ENCODE measurements around the gene ADAMTSL3. TPM values are rescaled to one million over a fixed set of nuclear protein-coding genes. Genes with fewer than 3 reads are reported as not detected.

ADAMTSL3 gene
- total and polyA plus RNA-seq, 2 of the 8 experiments (the other 6 are each of a cell fraction or from before 2014, with no cell fraction given) = 0.35 to 1.4 TPM

GRCh38 chr15:83682476-83683088, 28.7 kb downstream of the ADAMTSL3 start:
- POLR2A ChIA-PET (ENCODE audit: partially characterized antibody) = no interaction called here
- H2AK5ac ChIP-seq (ENCODE audit: low read depth, low read length) = no peak overlapping the region
- WGBS, 2 experiments (ENCODE audit: extremely low coverage in 1 of 2, insufficient coverage in 1 of 2, insufficient read length in 1 of 2, insufficient replicate concordance in 2 of 2, low coverage in 1 of 2, low lambda C conversion rate in 2 of 2, missing lambda C conversion rate in 1 of 2) = 90% methylated on average over 3 of the region's 3 CpGs; no CpG with 5 or more reads in 1 of the 2 experiments
- no peak for TF ChIP-seq PHF8 (conservative IDR thresholded peaks at IDR 0.05; ENCODE audit: low read depth, low read length)
- TF ChIP-seq USF2 (IDR thresholded peaks at IDR 0.05; ENCODE audit: low read length) = no peak
- TF ChIP-seq RNF2 (IDR thresholded peaks at IDR 0.05; ENCODE audit: borderline replicate concordance, low read depth, low read length, missing control alignments, poor library complexity, severe bottlenecking) = no peak
- TF ChIP-seq RAD21 (IDR thresholded peaks at IDR 0.05 in 1 of 2, conservative IDR thresholded peaks at IDR 0.05 in 1 of 2; ENCODE audit: low read depth in 2 of 2, low read length in 2 of 2) = no peak
- TF ChIP-seq TEAD4 (IDR thresholded peaks at IDR 0.05; ENCODE audit: low read depth, low read length) = no peak
- no peak for TF ChIP-seq NRF1 (IDR thresholded peaks at IDR 0.05; ENCODE audit: low read depth, low read length)
- TF ChIP-seq CHD1 (IDR thresholded peaks at IDR 0.05; ENCODE audit: low read depth, low read length) = no peak
- TF ChIP-seq KDM5A (IDR thresholded peaks at IDR 0.05; ENCODE audit: low read length) = no peak
- TF ChIP-seq SAP30 (IDR thresholded peaks at IDR 0.05; ENCODE audit: insufficient read depth, insufficient replicate concordance, low read length) = no peak
- no peak for TF ChIP-seq CTBP2 (IDR thresholded peaks at IDR 0.05; ENCODE audit: borderline replicate concordance, insufficient read depth, insufficient read length, low read length)

More at GRCh38 chr15:83682476-83683088, 28.7 kb downstream of the ADAMTSL3 start:
- Histone ChIP-seq H2BK12ac (ENCODE audit: low read depth, low read length) (no peak overlapping the region), H2BK120ac (replicated peaks; ENCODE audit: low read depth, low read length) (no peak overlapping the region), H3K18ac (ENCODE audit: extremely low read depth, low read length) (no peak overlapping the region), H2AFZ (ENCODE audit: low read length) (no peak overlapping the region), H3K79me1 (ENCODE audit: low read depth, low read length) (no peaks in the 10 kb centered on the region), H4K8ac (ENCODE audit: extremely low read depth, insufficient read depth, low read length) (no peak overlapping the region), H3K4me3 (ENCODE audit: extremely low read depth in 1 of 4, insufficient read depth in 2 of 4, low read depth in 3 of 4, low read length in 4 of 4) (no peak overlapping the region), H3K9me3 (ENCODE audit: insufficient read depth in 2 of 2, low read depth in 1 of 2, low read length in 1 of 2) (no peaks in the 10 kb centered on the region), H2BK20ac (ENCODE audit: low read length) (no peak overlapping the region), H3K14ac (ENCODE audit: insufficient read length) (no peak overlapping the region), H3K4me1 (replicated peaks in 1 of 4; ENCODE audit: control insufficient read depth in 3 of 4, insufficient read depth in 4 of 4, low read length in 3 of 4) (no peaks in the 10 kb centered on the region), H3K9ac (replicated peaks in 1 of 4; ENCODE audit: extremely low read depth in 1 of 4, low read depth in 3 of 4, low read length in 3 of 4) (no peak overlapping the region), H3K23me2 (ENCODE audit: low read depth, low read length) (no peaks in the 10 kb centered on the region), H2BK5ac (ENCODE audit: low read depth, low read length) (no peak overlapping the region), H3K23ac (ENCODE audit: insufficient read length) (no peak overlapping the region), H4K20me1 (replicated peaks in 1 of 2; ENCODE audit: control insufficient read depth in 1 of 2, insufficient read depth in 2 of 2, low read length in 2 of 2) (no peaks in the 10 kb centered on the region), H4K5ac (ENCODE audit: insufficient read length, low read depth, low read length) (no peak overlapping the region), H3K27ac (ENCODE audit: low read depth, low read length) (no peak overlapping the region), H3K79me2 (ENCODE audit: control insufficient read depth in 1 of 2, insufficient read depth in 2 of 2, low read length in 2 of 2) (no peaks in the 10 kb centered on the region), H3K56ac (replicated peaks; ENCODE audit: insufficient read length, low read depth, low read length) (no peak overlapping the region), H3K4ac (replicated peaks; ENCODE audit: insufficient read length, low read depth, low read length) (no peak overlapping the region), H3K36me3 (ENCODE audit: control insufficient read depth in 2 of 4, insufficient read depth in 4 of 4, low read length in 3 of 4) (no peaks in the 10 kb centered on the region), H3K4me2 (ENCODE audit: insufficient read depth in 1 of 2, low read depth in 2 of 2, low read length in 2 of 2) (no peak overlapping the region), H4K91ac (replicated peaks; ENCODE audit: insufficient read length, low read length) (no peak overlapping the region), H3K27me3 (replicated peaks in 1 of 4; ENCODE audit: control insufficient read depth in 3 of 4, extremely low read depth in 1 of 4, insufficient read depth in 3 of 4, low read length in 3 of 4) (no peaks in the 10 kb centered on the region), H2BK15ac (ENCODE audit: low read length) (no peak overlapping the region)
- DNase-seq (ENCODE audit: low read depth in 1 of 2, low spot score in 2 of 2) = no peak
- CTCF ChIA-PET (ENCODE audit: partially characterized antibody) = interaction anchor here (0.7 to 1.0 kb wide), 2 partner anchors 10 to 28 kb away, joined by 3 read pairs; no protein-coding TSS in a partner anchor
- no peak for FAIRE-seq
